RWPE1 (cell line): ENCODE measurements around the gene DTD1.
A peak's percentile ranks its signal among the peaks of the same experiment; 100 is the strongest.

Source experiments
- CTCF ChIA-PET: fragments of 350-600 bp; sonication (Branson Sonifier 250); formaldehyde crosslinking; extraction: SDS; loops from one replicate; lab custom pipeline; 2021; lab: Yijun Ruan, JAX
- POLR2A ChIA-PET: fragments of 400-600 bp; formaldehyde crosslinking; extraction: SDS; loops from one replicate; lab custom pipeline; 2020; ENCODE audit warnings: antibody characterized with exemption; ENCODE audit not compliant: low non-redundant PET; lab: Yijun Ruan, JAX
- DNase-seq: peaks from one replicate; pipeline ENCODE4 v3.0.0; 2012; ENCODE audit warnings: low spot score
- H3K27ac ChIP-seq: fragments of 450-650 bp; 2 replicates; pipeline ENCODE4 v1.5.1; 2017
- TF ChIP-seq, protein P1 (sequence below): fragments of 450-650 bp; conservative IDR thresholded peaks from 2 replicates; pipeline ENCODE4 v1.5.1; 2017; ENCODE audit warnings: low read depth, mild to moderate bottlenecking

The DTD1 gene

GRCh38 chr20:18801516-18801915 lies 213.7 kb downstream of the DTD1 start:
- CTCF ChIA-PET, result interaction anchor here (0.7 kb wide), 1 partner anchor 9 kb away, joined by 6 read pairs; no protein-coding TSS in a partner anchor
- DNase-seq, result no peak
- POLR2A ChIA-PET, result no interaction called here
- TF ChIP-seq, protein P1, sequence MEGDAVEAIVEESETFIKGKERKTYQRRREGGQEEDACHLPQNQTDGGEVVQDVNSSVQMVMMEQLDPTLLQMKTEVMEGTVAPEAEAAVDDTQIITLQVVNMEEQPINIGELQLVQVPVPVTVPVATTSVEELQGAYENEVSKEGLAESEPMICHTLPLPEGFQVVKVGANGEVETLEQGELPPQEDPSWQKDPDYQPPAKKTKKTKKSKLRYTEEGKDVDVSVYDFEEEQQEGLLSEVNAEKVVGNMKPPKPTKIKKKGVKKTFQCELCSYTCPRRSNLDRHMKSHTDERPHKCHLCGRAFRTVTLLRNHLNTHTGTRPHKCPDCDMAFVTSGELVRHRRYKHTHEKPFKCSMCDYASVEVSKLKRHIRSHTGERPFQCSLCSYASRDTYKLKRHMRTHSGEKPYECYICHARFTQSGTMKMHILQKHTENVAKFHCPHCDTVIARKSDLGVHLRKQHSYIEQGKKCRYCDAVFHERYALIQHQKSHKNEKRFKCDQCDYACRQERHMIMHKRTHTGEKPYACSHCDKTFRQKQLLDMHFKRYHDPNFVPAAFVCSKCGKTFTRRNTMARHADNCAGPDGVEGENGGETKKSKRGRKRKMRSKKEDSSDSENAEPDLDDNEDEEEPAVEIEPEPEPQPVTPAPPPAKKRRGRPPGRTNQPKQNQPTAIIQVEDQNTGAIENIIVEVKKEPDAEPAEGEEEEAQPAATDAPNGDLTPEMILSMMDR, result no peak
- no peak overlapping the region for H3K27ac ChIP-seq

DNA sequence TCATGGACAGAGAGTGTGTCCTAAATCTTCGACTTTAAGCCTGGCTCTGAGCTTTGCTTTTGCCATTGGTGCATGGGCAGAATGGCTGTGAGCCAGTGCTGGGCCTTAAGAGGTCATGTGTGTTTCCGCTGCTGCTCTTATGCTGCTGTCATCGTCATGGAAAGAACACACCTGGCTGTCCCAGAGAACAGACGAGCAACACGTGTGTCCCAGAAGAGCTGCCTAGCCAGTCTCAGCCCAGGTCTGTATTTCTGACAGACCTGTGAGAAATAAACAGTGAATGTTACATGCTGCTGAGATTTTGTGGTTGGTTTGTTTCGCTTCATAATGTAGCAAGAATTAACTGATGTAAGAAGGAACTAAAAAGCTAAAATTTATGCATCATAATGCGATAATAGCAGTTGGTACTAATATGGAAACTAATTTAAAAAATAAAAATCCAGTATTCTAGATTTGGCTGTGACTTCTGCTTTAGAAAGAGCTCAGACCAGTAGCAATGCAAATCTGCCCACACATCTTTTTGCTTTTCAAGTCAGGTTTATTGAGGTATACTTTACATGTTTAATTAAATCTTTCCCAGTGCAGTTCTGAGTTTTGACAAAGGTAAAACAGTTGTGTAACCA lies 214.3 kb downstream of the DTD1 start:
- TF ChIP-seq, protein P1, result no peak
- CTCF ChIA-PET, result interaction anchor here (0.7 kb wide), 2 partner anchors 8 to 164 kb away, joined by 3 to 6 read pairs; no protein-coding TSS in a partner anchor
- no peak overlapping the region for H3K27ac ChIP-seq
- DNase-seq, result no peak
- POLR2A ChIA-PET, result interaction anchor here (0.6 kb wide), 1 partner anchor 49 kb away, joined by 3 read pairs; no protein-coding TSS in a partner anchor

DNA sequence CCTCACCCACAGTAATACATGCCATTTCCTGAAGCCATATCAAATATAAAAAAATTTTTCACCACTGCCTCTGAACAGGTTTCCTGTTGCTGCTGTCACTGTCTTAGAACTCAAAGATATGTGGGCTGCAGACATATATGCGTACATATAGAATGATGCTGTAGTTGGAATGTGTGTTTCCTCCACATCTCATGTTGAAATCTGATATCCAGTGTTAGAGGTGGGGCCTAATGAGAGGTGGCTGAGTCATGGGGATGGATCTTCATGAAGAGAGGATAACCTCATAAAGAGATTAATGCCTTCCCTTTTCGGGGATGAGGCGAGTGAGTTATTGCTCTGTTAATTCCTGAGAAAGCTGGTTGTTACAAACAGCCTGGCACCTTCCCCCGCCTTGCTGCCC lies 218.0 kb downstream of the DTD1 start:
- H3K27ac ChIP-seq, result no peak overlapping the region
- TF ChIP-seq, protein P1, result no peak
- POLR2A ChIA-PET, result no interaction called here
- peak; percentile 64 for DNase-seq
- CTCF ChIA-PET, result no interaction called here

GRCh38 chr20:18808712-18809111 lies 220.9 kb downstream of the DTD1 start:
- H3K27ac ChIP-seq, result no peak overlapping the region
- CTCF ChIA-PET, result no interaction called here
- POLR2A ChIA-PET, result no interaction called here
- no peak for DNase-seq
- TF ChIP-seq, protein P1, result no peak

GRCh38 chr20:18811186-18811585 lies 223.3 kb downstream of the DTD1 start:
- no peak overlapping the region for H3K27ac ChIP-seq
- DNase-seq, result no peak
- ChIA-PET POLR2A (no interaction called here), CTCF (interaction anchor here (0.6 kb wide), 1 partner anchor 1883 kb away, joined by 3 read pairs; no protein-coding TSS in a partner anchor)
- TF ChIP-seq, protein P1, result no peak

DNA sequence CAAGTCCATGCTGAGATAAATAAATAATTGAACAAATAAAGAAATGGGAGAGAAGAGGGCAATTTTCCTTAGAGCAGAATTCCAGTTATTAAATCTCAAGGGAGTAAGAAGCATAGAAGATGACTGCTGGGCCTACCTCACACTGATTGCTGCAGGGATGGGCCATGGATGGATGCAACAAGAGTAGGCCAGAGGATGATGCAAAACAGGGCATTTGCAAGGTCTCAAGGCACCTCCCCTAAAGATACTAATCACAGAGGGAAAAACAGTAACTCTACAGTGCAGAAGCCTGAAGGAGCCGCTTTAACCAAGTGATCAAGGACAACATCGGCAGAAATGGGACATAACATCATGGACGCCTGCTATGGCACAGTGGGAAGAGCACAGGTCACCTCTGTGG lies 224.1 kb downstream of the DTD1 start:
- POLR2A ChIA-PET, result no interaction called here
- TF ChIP-seq, protein P1, result no peak

More for the DNA sequence above, 224.1 kb downstream of the DTD1 start:
- no peak for DNase-seq
- H3K27ac ChIP-seq, result no peak overlapping the region
- CTCF ChIA-PET, result no interaction called here
